SH-SY5Y (cell line): ENCODE measurements around the gene ADAM12.

Experiments
- GATA2 ChIP-seq: IDR thresholded peaks from 2 replicates; pipeline ENCODE4 v1.6.1; 2011; ENCODE audit warnings: mild to moderate bottlenecking, low read depth, low read length
- GATA3 ChIP-seq: IDR thresholded peaks from 2 replicates; pipeline ENCODE4 v1.6.1; 2011; ENCODE audit warnings: low read depth, mild to moderate bottlenecking, low read length, moderate library complexity

GRCh38 chr10:126286256-126286780 lies 102.0 kb downstream of the ADAM12 start:
- no peak for TF ChIP-seq GATA2
- no peak for TF ChIP-seq GATA3
